NCI-H446 treated with DMSO at 0.1 percent for 48 hours (cell line): ENCODE measurements around the gene DRD5.

ENCODE experiments used
- DNase-seq: peaks from one replicate; lab custom pipeline; 2025; lab: John Stamatoyannopoulos, UW

The DRD5 gene

DNA sequence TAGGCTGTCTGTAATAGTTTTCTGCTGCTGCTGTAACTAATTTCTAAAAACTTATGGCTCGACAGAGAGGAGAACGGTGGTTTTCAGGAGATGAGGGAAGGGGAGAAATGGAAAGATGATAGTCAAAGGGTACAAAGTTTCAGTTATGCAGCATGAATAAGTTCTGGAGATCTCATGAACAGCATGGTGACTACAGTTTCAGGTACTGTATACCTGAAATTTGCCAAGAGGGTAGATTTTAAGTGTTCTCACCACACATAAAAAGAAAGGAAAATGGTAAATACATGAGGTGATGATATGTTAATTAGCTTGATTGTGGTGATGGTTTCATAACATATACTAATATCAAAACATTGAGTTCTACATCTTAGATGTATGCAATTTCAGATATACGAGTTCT, 34.9 kb downstream of the DRD5 start:
- no peak for DNase-seq

- no peak for DNase-seq
These were observed 38.9 kb downstream of the DRD5 start for GRCh38 chr4:9820343-9820742.

- no peak for DNase-seq
These were observed 43.6 kb downstream of the DRD5 start for GRCh38 chr4:9825049-9825448.

DNA sequence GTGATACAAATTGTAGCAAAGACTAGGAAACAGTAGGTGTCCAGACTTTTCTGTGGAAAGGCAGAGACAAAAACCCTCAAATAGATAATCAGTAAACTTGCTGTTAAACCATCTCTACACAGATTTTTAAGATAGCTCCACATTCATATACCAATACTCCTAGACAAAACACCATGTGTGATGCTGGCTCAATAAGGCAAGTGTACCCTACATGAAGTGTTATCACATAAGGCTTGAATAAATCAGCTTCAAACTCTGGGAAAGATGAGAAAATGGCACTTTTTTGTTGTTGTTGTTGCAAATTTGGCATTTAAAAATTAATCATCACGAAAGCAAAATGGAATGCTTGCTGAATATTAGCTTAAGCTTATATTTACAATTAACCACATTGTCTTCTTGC, 45.1 kb downstream of the DRD5 start:
- no peak for DNase-seq

DNA sequence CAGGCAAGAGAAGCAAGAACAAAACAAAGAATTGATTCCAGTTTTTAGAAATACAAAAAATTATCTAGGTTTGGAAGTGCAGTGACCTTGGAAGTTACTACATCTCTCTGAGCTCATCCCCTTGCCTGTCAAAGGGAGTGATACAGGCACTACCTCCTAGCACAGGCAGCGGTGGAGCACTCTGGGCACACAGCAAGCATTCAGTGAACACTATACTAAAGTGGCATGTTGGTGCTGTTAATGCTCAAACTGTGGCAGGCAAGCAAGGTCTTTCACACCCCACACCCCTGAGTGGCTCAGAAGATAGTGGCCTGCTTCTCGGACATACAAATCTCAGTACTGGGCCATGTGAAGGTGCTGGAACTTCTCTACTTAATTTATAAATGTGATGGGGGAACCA, 51.2 kb downstream of the DRD5 start:
- DNase-seq: no peak

DNA sequence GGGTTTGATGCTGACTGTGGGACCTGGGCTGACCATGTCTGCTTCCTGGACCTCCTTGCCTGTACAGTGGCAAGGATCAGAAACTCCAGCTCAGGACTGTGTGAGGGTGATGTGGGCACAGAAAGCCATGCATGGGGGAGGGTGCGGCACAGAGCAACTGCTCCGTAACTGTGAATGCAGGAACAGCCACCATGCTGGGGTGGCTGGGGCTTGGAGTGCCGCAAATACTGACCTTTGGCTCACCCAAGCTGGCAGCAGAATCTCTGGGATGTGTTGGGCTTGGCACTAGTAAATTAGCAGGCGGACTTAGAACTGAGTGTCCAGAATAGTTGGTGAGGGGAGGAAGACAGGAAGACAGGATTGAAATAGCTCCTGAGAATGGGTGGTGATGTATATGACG, 52.0 kb downstream of the DRD5 start:
- no peak for DNase-seq
